GM12878 (cell line): ENCODE results near the gene EIF4E2. TPM values are rescaled to one million over a fixed set of nuclear protein-coding genes. Genes with fewer than 3 reads are reported as not detected.

Source experiments
- ATAC-seq: fragments of 200-7000 bp; cut with Tn5 transposase; 3 replicates; pipeline ENCODE4 v1.9.1; 2020; ENCODE audit warnings: mild to moderate bottlenecking, moderate library complexity
- BruUV-seq: library from RNA; stranded (reverse); fragments of 400-500 nt; replicated peaks from 2 replicates; lab custom pipeline; 2021; lab: Mats Ljungman, UMichigan
- CTCF ChIA-PET: fragments of 300-600 bp; sonication (Branson Sonifier 250); formaldehyde crosslinking; extraction: SDS; loops from one replicate; lab custom pipeline; 2021; ENCODE audit warnings: inconsistent platforms; lab: Yijun Ruan, JAX
- POLR2A ChIA-PET: fragments of 350-600 bp; formaldehyde crosslinking; extraction: SDS; loops from one replicate; lab custom pipeline; 2021; ENCODE audit warnings: inconsistent platforms; lab: Charles Lee
- RAD21 ChIA-PET: fragments of 300-600 bp; sonication (Branson Sonifier 250); formaldehyde crosslinking; loops from one replicate; lab custom pipeline; 2023; ENCODE audit warnings: antibody characterized with exemption; ENCODE audit not compliant: unreplicated experiment; lab: Charles Lee
- SMC1A ChIA-PET: fragments of 300-600 bp; sonication (Branson Sonifier 250); formaldehyde crosslinking; loops from one replicate; lab custom pipeline; 2023; ENCODE audit not compliant: unreplicated experiment, uncharacterized antibody; lab: Charles Lee
- DNase-seq: peaks from one replicate; pipeline ENCODE4 v3.0.0-alpha.2; 2011; ENCODE audit warnings: low read depth, low spot score
- FAIRE-seq: peaks from 3 replicates; lab custom pipeline; 2011; peaks lifted over from hg19 to GRCh38; lab: Jason Lieb, UNC
- H2AFZ ChIP-seq: 2 replicates; pipeline ENCODE4 v1.6.0; 2011; ENCODE audit warnings: low read depth, low read length, control low read depth; ENCODE audit not compliant: control insufficient read depth
- H3K27ac ChIP-seq: 2 replicates; pipeline ENCODE4 v1.5.1; 2011; ENCODE audit warnings: control low read depth; ENCODE audit not compliant: control insufficient read depth, insufficient read depth
- H3K27me3 ChIP-seq, 2 experiments: replicated peaks in 1 of 2; 2 replicates each; pipeline versions ENCODE4 v1.6.0 to v1.6.1; 2011; ENCODE audit warnings: low read length in 1 of 2; ENCODE audit not compliant: control insufficient read depth in 2 of 2, insufficient read depth in 2 of 2
- H3K36me3 ChIP-seq, 2 experiments: 2 replicates each; pipeline ENCODE4 v1.5.1; 2011; ENCODE audit warnings: low read length in 1 of 2; ENCODE audit not compliant: control insufficient read depth in 2 of 2, insufficient read depth in 2 of 2
- H3K4me1 ChIP-seq: 2 replicates; pipeline ENCODE4 v1.6.1; 2011; ENCODE audit warnings: mild to moderate bottlenecking, low read length, moderate library complexity, mixed read lengths; ENCODE audit not compliant: control insufficient read depth, insufficient read depth
- H3K4me2 ChIP-seq: 2 replicates; pipeline ENCODE4 v1.6.0; 2011; ENCODE audit warnings: control low read depth; ENCODE audit not compliant: control insufficient read depth, insufficient read depth
- H3K4me3 ChIP-seq: fragments of 200-600 bp; sonication (generic); 2 replicates; pipeline ENCODE4 v1.5.1; 2016
- H3K79me2 ChIP-seq: 2 replicates; pipeline ENCODE4 v1.6.0; 2011; ENCODE audit warnings: low read length; ENCODE audit not compliant: control insufficient read depth, insufficient read depth
- H3K9ac ChIP-seq: 2 replicates; pipeline ENCODE4 v1.8.0; 2011; ENCODE audit warnings: low read length, control low read depth, mixed read lengths; ENCODE audit not compliant: control insufficient read depth, insufficient read depth
- H3K9me3 ChIP-seq: replicated peaks from 3 replicates; pipeline ENCODE4 v1.5.1; 2011; ENCODE audit warnings: mild to moderate bottlenecking, low read length; ENCODE audit not compliant: control insufficient read depth, insufficient read depth
- H4K20me1 ChIP-seq: 2 replicates; pipeline ENCODE4 v1.6.0; 2011; ENCODE audit not compliant: control insufficient read depth, insufficient read depth
- CHD2 ChIP-seq: IDR thresholded peaks from 2 replicates; pipeline ENCODE4 v1.6.1; 2011; ENCODE audit warnings: low read depth, low read length, improper control_type of control experiment, borderline replicate concordance
- CHD4 ChIP-seq: fragments of 200-600 bp; sonication (generic); IDR thresholded peaks from 2 replicates; pipeline ENCODE4 v1.6.1; 2016; ENCODE audit warnings: mild to moderate bottlenecking
- CTCF ChIP-seq, 3 experiments: IDR thresholded peaks in 2 of 3; conservative IDR thresholded peaks in 1 of 3; 2 replicates each; pipeline ENCODE4 v1.5.1; 2011; ENCODE audit warnings: low read depth in 3 of 3, low read length in 3 of 3, mild to moderate bottlenecking in 3 of 3, control low read depth in 2 of 3, moderate library complexity in 2 of 3, inconsistent platforms in 1 of 3, mixed read lengths in 1 of 3; ENCODE audit not compliant: control insufficient read depth in 2 of 3, insufficient read depth in 1 of 3; ENCODE audit errors: extremely low read depth in 1 of 3
- EP300 ChIP-seq, 2 experiments: fragments of 150-350 bp in 1 of 2; IDR thresholded peaks; 2 replicates each; pipeline ENCODE4 v1.6.1; 2011 to 2012; ENCODE audit warnings: low read depth in 2 of 2, low read length in 2 of 2, borderline replicate concordance in 1 of 2, improper control_type of control experiment in 1 of 2, inconsistent platforms in 1 of 2; ENCODE audit not compliant: control insufficient read depth in 1 of 2
- KAT2A ChIP-seq: conservative IDR thresholded peaks from 2 replicates; pipeline ENCODE4 v1.6.1; 2011; ENCODE audit warnings: low read depth, low read length; ENCODE audit not compliant: control insufficient read depth
- KLF5 ChIP-seq: fragments of 450-650 bp; IDR thresholded peaks from 2 replicates; pipeline ENCODE4 v1.6.1; 2014; ENCODE audit warnings: mild to moderate bottlenecking; ENCODE audit not compliant: partially characterized antibody
- NFIC ChIP-seq: IDR thresholded peaks from 2 replicates; pipeline ENCODE4 v1.6.1; 2012; ENCODE audit warnings: low read depth, mild to moderate bottlenecking, inconsistent platforms, low read length, moderate library complexity
- PKNOX1 ChIP-seq: fragments of 450-650 bp; IDR thresholded peaks from 2 replicates; pipeline ENCODE4 v1.6.1; 2016; ENCODE audit warnings: mild to moderate bottlenecking
- SP1 ChIP-seq: IDR thresholded peaks from one replicate; pipeline ENCODE4 v1.6.1; 2011; ENCODE audit warnings: low read depth, low read length
- SPI1 ChIP-seq: IDR thresholded peaks from 2 replicates; pipeline ENCODE4 v1.6.1; 2011; ENCODE audit warnings: low read depth, mild to moderate bottlenecking, low read length, moderate library complexity, borderline replicate concordance; ENCODE audit not compliant: insufficient read depth
- STAT1 ChIP-seq: fragments of 450-650 bp; conservative IDR thresholded peaks from 2 replicates; pipeline ENCODE4 v1.6.1; 2014; ENCODE audit warnings: antibody characterized with exemption, mild to moderate bottlenecking
- TBL1XR1 ChIP-seq: IDR thresholded peaks from 2 replicates; pipeline ENCODE4 v1.6.1; 2012; ENCODE audit warnings: low read depth, low read length, improper control_type of control experiment
- ZBED1 ChIP-seq: IDR thresholded peaks from 2 replicates; pipeline ENCODE4 v1.6.1; 2016; ENCODE audit warnings: borderline replicate concordance
- ZNF622 ChIP-seq: fragments of 450-650 bp; IDR thresholded peaks from 2 replicates; pipeline ENCODE4 v1.6.1; 2017; ENCODE audit warnings: mild to moderate bottlenecking, inconsistent platforms
- ZZZ3 ChIP-seq: IDR thresholded peaks from 2 replicates; pipeline ENCODE4 v1.6.1; 2011; ENCODE audit warnings: low read depth; ENCODE audit not compliant: control insufficient read depth, insufficient read length
- WGBS: methylation state at CpG from one replicate; pipeline ENCODE4 v1.1.6; 2016; ENCODE audit warnings: low lambda C conversion rate; ENCODE audit not compliant: insufficient replicate concordance, insufficient coverage; ENCODE audit errors: missing lambda C conversion rate; 5-methylcytosine and 5-hydroxymethylcytosine counted together
- in situ Hi-C: fragments of 300-500 bp; cut with MboI; formaldehyde crosslinking; loops from 9 replicates; pipeline ENCODE4 v1.14.3; 2018; ENCODE audit warnings: mixed read lengths
- intact Hi-C: fragments of 100-400 bp; cut with micrococcal nuclease; formaldehyde crosslinking; loops from one replicate; pipeline ENCODE4 v1.14.2; 2022; ENCODE audit not compliant: unreplicated experiment
- polyA plus RNA-seq, 11 experiments: library from polyadenylated mRNA; depleted of rRNA in 4 of 11; unstranded in 6 of 11; stranded (reverse) in 5 of 11; fragments of >200 nt; fragmentation: Nextera tagmentation in 4 of 11; fragmentation: Illumina TruSeq in 1 of 11; extraction: Ambion mirVana in 4 of 11; extraction: Trizol in 1 of 11; gene quantifications; 1 replicate in 1 of 11; 2 replicates in 10 of 11; pipeline versions ENCODE4 v1.2.1 to v1.2.3, GENCODE V29; 2011 to 2016; ENCODE audit warnings: inconsistent platforms in 2 of 11, missing spikeins in 2 of 11, low read depth in 1 of 11
- total RNA-seq, 4 experiments: library from RNA; depleted of rRNA in 3 of 4; stranded (reverse); fragments of >200 nt in 3 of 4; fragmentation: Illumina TruSeq in 1 of 4; extraction: Trizol in 1 of 4; gene quantifications; 2 replicates each; pipeline versions ENCODE4 v1.2.1 to v1.2.3, GENCODE V29; 2013 to 2021

The EIF4E2 gene
- total and polyA plus RNA-seq, 10 of the 15 experiments (the other 5 are each of a cell fraction or from before 2014, with no cell fraction given): 56.1 to 158 (median 110) TPM

GRCh38 chr2:232600053-232600773 lies 49.7 kb downstream of the EIF4E2 start:
- no peak for FAIRE-seq
- Histone ChIP-seq H3K36me3 (no peaks in the 10 kb centered on the region), H3K4me2 (no peak overlapping the region), H3K27ac (no peak overlapping the region), H3K79me2 (no peaks in the 10 kb centered on the region), H3K4me1 (no peaks in the 10 kb centered on the region), H3K9ac (no peak overlapping the region), H3K27me3 (no peaks in the 10 kb centered on the region), H3K9me3 (no peaks in the 10 kb centered on the region), H4K20me1 (no peaks in the 10 kb centered on the region), H3K4me3 (no peak overlapping the region), H2AFZ (no peak overlapping the region)
- 55% methylated on average over 17 of the region's 17 CpGs for WGBS
- TF ChIP-seq CHD2: no peak
- no peak for TF ChIP-seq SP1
- TF ChIP-seq STAT1: no peak
- no peak for TF ChIP-seq EP300 (IDR thresholded peaks at IDR 0.05; ENCODE audit: borderline replicate concordance in 1 of 2, control insufficient read depth in 1 of 2, low read depth in 2 of 2, low read length in 2 of 2)
- TF ChIP-seq TBL1XR1: no peak
- BruUV-seq: no TSS peak
- no peak for ATAC-seq
- ChIA-PET SMC1A (interaction anchor here (0.5 kb wide), 1 partner anchor 27 kb away, joined by 3 read pairs; no protein-coding TSS in a partner anchor), CTCF (no interaction called here), RAD21 (no interaction called here), POLR2A (interaction anchor here (0.6 kb wide), 1 partner anchor 89 kb away, joined by 6 read pairs; no protein-coding TSS in a partner anchor)
- DNase-seq: no peak
- intact Hi-C loops (no loop called here), in situ Hi-C loops (no loop called here)

GRCh38 chr2:232603283-232603682 lies 52.8 kb downstream of the EIF4E2 start:
- POLR2A ChIA-PET: no interaction called here
- H3K27ac ChIP-seq: no peak overlapping the region
- H2AFZ ChIP-seq: no peak overlapping the region
- WGBS: 45% methylated on average over 3 of the region's 3 CpGs
- CTCF ChIA-PET: no interaction called here
- H3K79me2 ChIP-seq: no peaks in the 10 kb centered on the region
- H3K27me3 ChIP-seq: no peaks in the 10 kb centered on the region
- no peak overlapping the region for H3K4me3 ChIP-seq
- RAD21 ChIA-PET: no interaction called here
- intact Hi-C loops (no loop called here), in situ Hi-C loops (no loop called here)
- no peak overlapping the region for H3K4me2 ChIP-seq
- H3K9me3 ChIP-seq: no peaks in the 10 kb centered on the region
- no peaks in the 10 kb centered on the region for H3K4me1 ChIP-seq
- no peak for FAIRE-seq
- BruUV-seq: no TSS peak
- no peak for ATAC-seq
- H4K20me1 ChIP-seq: no peaks in the 10 kb centered on the region
- no peak for DNase-seq
- no peaks in the 10 kb centered on the region for H3K36me3 ChIP-seq
- SMC1A ChIA-PET: no interaction called here
- H3K9ac ChIP-seq: no peak overlapping the region
- no peak for TF ChIP-seq ZNF622
- no peak for TF ChIP-seq KAT2A
- no peak for TF ChIP-seq ZBED1
- no peak for TF ChIP-seq NFIC
- TF ChIP-seq CTCF (IDR thresholded peaks at IDR 0.05 in 2 of 3, conservative IDR thresholded peaks at IDR 0.05 in 1 of 3; ENCODE audit: control insufficient read depth in 2 of 3, extremely low read depth in 1 of 3, insufficient read depth in 1 of 3, low read depth in 3 of 3, low read length in 3 of 3): no peak
- no peak for TF ChIP-seq CHD4
- no peak for TF ChIP-seq SPI1
- TF ChIP-seq KLF5: no peak
- TF ChIP-seq ZZZ3: no peak
- no peak for TF ChIP-seq PKNOX1
